Activated CD8-positive, alpha-beta memory T cell treated with anti-CD3 and anti-CD28 coated beads, Interleukin-2, amount 50 U/mL, for 1 hour (primary cell): Measurements from ENCODE around the gene BTN1A1.
"Not testable (repeated sequence)": the region's sequence is repeated elsewhere in the genome, so short reads cannot be mapped to it uniquely, and the experiment has no call there.

Source experiments
- DNase-seq: peaks from one replicate; pipeline ENCODE4 v3.0.0-alpha.2; 2020; ENCODE audit errors: extremely low read depth

Gene BTN1A1

GRCh38 chr6:26500102-26500501, at the start of gene BTN1A1:
TSS of gene BTN1A1 (plus strand) at chr6:26500303. CDS start at chr6:26501287, 984 bp downstream.
- DNase-seq = no peak

- DNase-seq = no peak
Observed at GRCh38 chr6:26452631-26453235, 47.4 kb upstream of the BTN1A1 start.

GRCh38 chr6:26454631-26455030, 45.5 kb upstream of the BTN1A1 start:
- no peak for DNase-seq

- no peak for DNase-seq
Observed at GRCh38 chr6:26455357-26455970, 44.6 kb upstream of the BTN1A1 start.

GRCh38 chr6:26457264-26457805, 42.8 kb upstream of the BTN1A1 start:
- no peak for DNase-seq

- DNase-seq = no peak
Observed at GRCh38 chr6:26457806-26458688, 42.1 kb upstream of the BTN1A1 start, which contains the start of gene BTN2A1. TSS of gene BTN2A1 (plus strand) at chr6:26457955. CDS start at chr6:26458637, 682 bp downstream.

- DNase-seq = no peak
Observed at GRCh38 chr6:26459023-26459810, 40.9 kb upstream of the BTN1A1 start.

- DNase-seq = not testable (repeated sequence)
Observed at GRCh38 chr6:26461353-26461752, 38.8 kb upstream of the BTN1A1 start.

GRCh38 chr6:26464014-26464413, 36.1 kb upstream of the BTN1A1 start:
- no peak for DNase-seq

- DNase-seq = no peak
Observed at GRCh38 chr6:26464416-26465131, 35.5 kb upstream of the BTN1A1 start.

- DNase-seq = no peak
Observed at GRCh38 chr6:26465776-26466175, 34.3 kb upstream of the BTN1A1 start.

- no peak for DNase-seq
Observed at GRCh38 chr6:26468829-26469228, 31.3 kb upstream of the BTN1A1 start.

- no peak for DNase-seq
Observed at GRCh38 chr6:26470643-26471042, 29.5 kb upstream of the BTN1A1 start.

- no peak for DNase-seq
Observed at GRCh38 chr6:26471970-26472369, 28.1 kb upstream of the BTN1A1 start.

- no peak for DNase-seq
Observed at GRCh38 chr6:26472549-26473290, 27.4 kb upstream of the BTN1A1 start.

GRCh38 chr6:26473429-26473757, 26.7 kb upstream of the BTN1A1 start:
- DNase-seq = no peak

GRCh38 chr6:26473758-26474438, 26.2 kb upstream of the BTN1A1 start:
- peak; percentile 57 for DNase-seq

- DNase-seq = no peak
Observed at GRCh38 chr6:26474439-26474881, 25.6 kb upstream of the BTN1A1 start.
